ENCODE data around the gene ARHGAP35.
"Not testable (repeated sequence)": the region's sequence is repeated elsewhere in the genome, so short reads cannot be mapped to it uniquely, and the experiment has no call there.

ARHGAP35 gene

DNA sequence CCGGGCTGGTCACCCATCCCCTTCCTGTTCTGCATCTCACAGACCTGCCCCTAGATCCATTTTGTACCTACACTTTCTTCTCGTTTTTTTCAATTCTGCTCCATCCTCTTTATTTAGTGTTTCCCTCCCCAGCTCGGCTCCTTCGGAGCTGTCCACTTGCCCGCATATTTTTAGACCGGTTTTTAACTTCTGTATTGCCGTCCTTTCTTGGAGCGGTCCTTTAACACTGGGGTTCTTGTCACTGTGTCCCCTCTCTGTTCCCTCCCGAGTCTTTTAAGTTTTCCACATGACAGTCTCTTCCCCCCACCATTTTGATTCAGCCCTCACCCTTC is 1.7 kb downstream of the ARHGAP35 start:
- H3K4me1 ChIP-seq (ENCODE audit: insufficient read depth, low read length) = peaks cover 55% of the 10 kb centered on the region
- H3K27me3 ChIP-seq (ENCODE audit: control insufficient read depth in 1 of 2, insufficient read depth in 2 of 2, low read length in 2 of 2) = no peaks in the 10 kb centered on the region
- no peaks in the 10 kb centered on the region for H3K36me3 ChIP-seq (ENCODE audit: insufficient read depth, low read length)
- peak overlapping the region in 1 of 2 donors; percentile 69 for H3K4me3 ChIP-seq (ENCODE audit: low read depth in 1 of 2, low read length in 2 of 2)
- H3K9ac ChIP-seq (ENCODE audit: low read length) = peak overlapping the region; percentile 46
- H3K9me3 ChIP-seq (ENCODE audit: low read length) = no peaks in the 10 kb centered on the region
- peak overlapping the region; percentile 90 for H3K27ac ChIP-seq (ENCODE audit: low read depth, low read length)

DNA sequence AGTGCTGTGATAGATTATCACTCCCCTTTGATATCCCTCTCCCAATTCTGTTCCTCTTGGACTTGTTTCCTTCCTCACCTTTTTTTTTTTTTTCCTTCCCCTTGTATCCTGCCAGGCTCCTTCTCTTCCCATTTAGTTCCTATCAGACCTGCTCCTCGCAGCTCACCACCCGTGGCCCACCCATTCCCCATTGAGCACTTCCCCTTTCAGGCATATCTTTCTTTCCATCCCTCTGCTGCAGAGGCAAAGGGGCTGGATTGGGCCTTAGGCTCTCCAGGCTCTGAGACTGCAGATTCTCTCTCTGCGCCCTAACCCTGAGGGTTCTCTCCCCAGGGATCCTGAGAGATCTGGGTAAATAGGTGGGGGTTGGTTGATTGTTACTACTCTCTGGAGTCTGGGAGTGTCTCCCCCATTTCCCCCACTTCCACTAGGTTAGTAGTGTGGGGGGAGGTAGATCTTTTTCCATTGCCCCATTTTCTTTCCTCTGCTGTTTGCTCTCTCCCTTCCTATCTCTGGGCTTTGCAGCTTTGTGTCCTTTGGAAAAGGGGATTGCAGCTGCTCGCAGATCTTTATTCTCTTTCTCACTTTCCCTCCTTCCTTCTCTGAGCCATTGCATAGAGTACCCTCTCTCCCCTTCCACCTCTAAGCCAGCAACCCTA is 2.3 kb downstream of the ARHGAP35 start:
- Histone ChIP-seq H3K27me3 (ENCODE audit: control insufficient read depth in 1 of 2, insufficient read depth in 2 of 2, low read length in 2 of 2) (no peaks in the 10 kb centered on the region), H3K4me3 (ENCODE audit: low read depth in 1 of 2, low read length in 2 of 2) (peak overlapping the region in 1 of 2 donors; percentile 69), H3K36me3 (ENCODE audit: insufficient read depth, low read length) (no peaks in the 10 kb centered on the region), H3K9ac (ENCODE audit: low read length) (peak overlapping the region; percentile 46), H3K9me3 (ENCODE audit: low read length) (no peaks in the 10 kb centered on the region), H3K4me1 (ENCODE audit: insufficient read depth, low read length) (peaks cover 56% of the 10 kb centered on the region), H3K27ac (ENCODE audit: low read depth, low read length) (peak overlapping the region; percentile 60)

DNA sequence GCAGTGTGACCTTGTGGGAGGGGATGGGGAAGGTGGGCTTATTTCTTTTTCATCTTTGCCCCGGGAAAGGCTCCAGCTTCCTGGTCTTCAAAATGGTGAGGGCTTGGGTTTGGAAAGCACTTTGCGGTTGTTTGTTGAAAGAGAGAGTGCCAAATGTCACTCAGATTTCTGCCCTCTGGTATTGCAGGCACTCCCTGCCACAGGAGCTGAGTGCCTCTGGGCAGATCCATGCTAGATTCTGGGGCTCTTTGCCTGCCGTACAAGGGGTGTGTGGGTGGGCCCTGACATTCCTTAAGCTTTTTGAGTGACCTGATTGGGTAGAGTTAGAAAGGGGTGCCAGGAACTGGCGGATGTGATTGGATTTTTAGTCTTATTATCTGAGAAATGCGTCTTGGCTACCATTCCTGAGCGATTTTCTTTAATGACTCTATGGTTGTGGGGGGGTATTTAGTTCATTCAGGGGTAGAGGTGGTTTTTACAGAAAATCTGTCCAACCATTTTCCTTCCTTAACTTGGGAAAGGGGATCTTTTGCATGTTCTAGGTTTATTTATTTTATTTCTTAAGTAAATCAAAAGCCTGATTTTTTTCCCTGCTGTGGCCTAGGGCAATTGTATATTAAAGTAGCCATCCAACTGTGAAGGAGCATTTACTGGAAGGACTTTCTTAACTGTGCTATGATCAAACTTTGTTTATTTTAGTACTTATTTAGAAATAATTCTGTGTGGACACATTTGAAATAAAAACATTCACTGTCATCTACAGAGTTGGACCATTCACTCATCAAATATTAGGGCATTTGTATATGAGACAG is 3.2 kb downstream of the ARHGAP35 start:
- peak overlapping the region; percentile 60 for H3K27ac ChIP-seq (ENCODE audit: low read depth, low read length)
- H3K4me1 ChIP-seq (ENCODE audit: insufficient read depth, low read length) = peaks cover 56% of the 10 kb centered on the region
- peak overlapping the region in 1 of 2 donors; percentile 9 for H3K4me3 ChIP-seq (ENCODE audit: low read depth in 1 of 2, low read length in 2 of 2)

DNA sequence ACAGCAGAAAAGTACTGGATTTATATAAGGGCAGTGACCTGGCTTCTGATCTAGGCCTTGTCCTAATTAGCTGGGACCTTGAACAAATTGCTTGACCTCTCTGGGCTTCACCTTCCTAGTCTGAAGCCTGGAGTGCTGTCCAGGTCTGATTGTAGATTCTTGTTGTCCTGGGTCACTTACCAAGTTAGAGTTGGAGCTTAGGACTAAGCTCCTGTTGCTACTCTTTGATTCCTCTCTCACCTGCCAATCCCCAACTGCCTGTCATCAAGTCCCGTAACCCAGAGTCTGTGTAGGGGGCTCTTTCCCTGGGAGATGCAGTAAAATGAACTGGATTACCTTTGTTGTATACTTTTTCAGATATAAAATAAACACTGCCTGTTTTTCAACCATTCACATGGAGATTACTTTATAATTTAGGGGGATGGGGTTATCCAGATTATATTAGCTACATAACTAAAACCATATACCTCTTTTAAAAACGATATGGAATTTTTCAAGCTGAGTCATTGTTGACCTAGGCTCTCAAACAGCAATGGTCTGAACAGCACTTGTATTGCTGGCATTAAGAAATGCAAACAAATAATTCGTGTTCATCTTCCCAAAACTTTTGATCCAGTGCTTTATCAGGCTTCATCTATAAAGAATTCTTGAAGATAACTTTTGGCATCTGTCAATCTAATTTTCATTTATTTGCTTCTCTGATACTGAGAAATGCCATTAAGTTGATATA is 5.8 kb downstream of the ARHGAP35 start:
- Histone ChIP-seq H3K9ac (ENCODE audit: low read length) (no peak overlapping the region), H3K9me3 (ENCODE audit: low read length) (no peaks in the 10 kb centered on the region), H3K27ac (ENCODE audit: low read depth, low read length) (no peak overlapping the region), H3K27me3 (ENCODE audit: control insufficient read depth in 1 of 2, insufficient read depth in 2 of 2, low read length in 2 of 2) (no peaks in the 10 kb centered on the region), H3K4me1 (ENCODE audit: insufficient read depth, low read length) (peaks cover 53% of the 10 kb centered on the region), H3K36me3 (ENCODE audit: insufficient read depth, low read length) (no peaks in the 10 kb centered on the region), H3K4me3 (ENCODE audit: low read depth in 1 of 2, low read length in 2 of 2) (no peak overlapping the region)

More for the DNA sequence above, 3.2 kb downstream of the ARHGAP35 start:
- H3K9me3 ChIP-seq (ENCODE audit: low read length) = no peaks in the 10 kb centered on the region
- H3K36me3 ChIP-seq (ENCODE audit: insufficient read depth, low read length) = no peaks in the 10 kb centered on the region
- H3K9ac ChIP-seq (ENCODE audit: low read length) = no peak overlapping the region
- no peaks in the 10 kb centered on the region for H3K27me3 ChIP-seq (ENCODE audit: control insufficient read depth in 1 of 2, insufficient read depth in 2 of 2, low read length in 2 of 2)

DNA sequence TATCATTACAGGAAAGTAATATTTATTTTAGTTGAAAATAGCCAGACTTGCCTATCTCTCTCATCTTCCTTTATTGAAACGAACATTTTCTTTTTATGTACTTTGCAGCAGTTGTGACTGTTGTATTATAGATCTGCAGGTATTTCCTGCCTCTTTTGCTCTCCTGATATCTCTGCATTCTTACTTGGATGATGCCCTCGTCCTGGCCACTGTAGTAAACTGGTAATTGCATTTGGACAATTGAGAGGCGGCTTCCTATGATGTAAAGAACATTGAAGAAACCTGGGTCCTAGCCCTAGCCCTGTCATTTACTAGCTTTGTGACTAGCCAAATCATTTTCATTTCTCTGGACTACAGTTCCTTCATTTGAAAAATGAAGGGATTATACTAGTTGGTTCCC is 6.4 kb downstream of the ARHGAP35 start:
- Histone ChIP-seq H3K4me1 (ENCODE audit: insufficient read depth, low read length) (peaks cover 50% of the 10 kb centered on the region), H3K9ac (ENCODE audit: low read length) (no peak overlapping the region), H3K9me3 (ENCODE audit: low read length) (no peaks in the 10 kb centered on the region), H3K36me3 (ENCODE audit: insufficient read depth, low read length) (no peaks in the 10 kb centered on the region), H3K4me3 (ENCODE audit: low read depth in 1 of 2, low read length in 2 of 2) (no peak overlapping the region), H3K27me3 (ENCODE audit: control insufficient read depth in 1 of 2, insufficient read depth in 2 of 2, low read length in 2 of 2) (no peaks in the 10 kb centered on the region), H3K27ac (ENCODE audit: low read depth, low read length) (no peak overlapping the region)

DNA sequence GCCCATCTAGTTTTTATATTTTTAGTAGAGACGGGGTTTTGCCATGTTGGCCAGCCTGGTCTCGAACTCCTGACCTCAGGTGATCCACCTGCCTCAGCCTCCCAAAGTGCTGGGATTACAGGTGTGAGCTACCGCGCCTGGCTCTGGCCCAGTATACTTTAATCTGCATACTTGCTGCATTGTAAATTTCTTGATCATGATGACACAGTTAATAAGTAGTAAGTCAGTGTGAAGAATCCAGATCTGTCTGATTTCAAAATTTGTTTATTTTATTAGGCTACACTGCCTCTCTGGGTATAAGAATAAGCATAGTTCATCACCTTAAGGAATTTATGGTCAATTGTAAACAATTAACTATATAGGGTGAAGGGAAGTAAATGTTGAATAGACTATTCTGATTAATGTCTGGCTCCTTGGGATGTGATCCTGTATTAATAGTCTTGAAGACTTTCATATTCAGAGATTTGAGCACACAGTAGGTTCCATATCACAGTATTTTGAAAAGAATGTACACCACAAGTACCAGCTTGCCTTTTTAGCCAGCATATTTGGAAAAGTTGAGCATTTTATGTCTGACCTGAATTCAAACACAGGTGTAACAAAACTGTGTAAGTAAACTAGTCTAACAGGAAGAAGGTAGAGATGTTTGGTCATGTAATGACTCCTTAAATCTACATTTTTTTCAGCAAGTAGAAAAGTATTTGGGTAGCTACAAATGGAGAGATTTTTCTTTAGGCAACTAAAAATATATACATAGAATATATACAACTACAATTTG is 7.4 kb downstream of the ARHGAP35 start:
- Histone ChIP-seq H3K9me3 (ENCODE audit: low read length) (no peaks in the 10 kb centered on the region), H3K27me3 (ENCODE audit: control insufficient read depth in 1 of 2, insufficient read depth in 2 of 2, low read length in 2 of 2) (no peaks in the 10 kb centered on the region), H3K4me1 (ENCODE audit: insufficient read depth, low read length) (peaks cover 40% of the 10 kb centered on the region), H3K9ac (ENCODE audit: low read length) (no peak overlapping the region), H3K4me3 (ENCODE audit: low read depth in 1 of 2, low read length in 2 of 2) (no peak overlapping the region), H3K27ac (ENCODE audit: low read depth, low read length) (no peak overlapping the region), H3K36me3 (ENCODE audit: insufficient read depth, low read length) (no peaks in the 10 kb centered on the region)

DNA sequence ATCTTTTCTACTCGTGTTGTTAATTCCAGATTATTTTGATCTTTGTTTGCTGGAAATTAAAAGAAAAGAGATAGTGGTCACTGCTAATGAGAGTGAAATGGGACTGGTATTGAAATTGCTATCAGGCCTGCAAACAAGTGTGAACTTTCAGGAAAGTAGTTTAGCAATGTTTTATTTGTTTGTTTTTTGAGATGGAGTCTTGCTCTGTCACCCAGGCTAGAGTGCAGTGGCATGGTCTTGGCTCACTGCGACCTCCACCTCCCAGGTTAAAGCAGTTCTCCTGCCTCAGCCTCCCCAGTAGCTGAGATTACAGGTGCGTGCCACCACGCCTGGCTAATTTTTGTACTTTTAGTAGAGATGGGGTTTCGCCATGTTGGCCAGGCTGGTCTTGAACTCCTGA is 10.4 kb downstream of the ARHGAP35 start:
- peaks cover 14% of the 10 kb centered on the region for H3K4me1 ChIP-seq (ENCODE audit: insufficient read depth, low read length)
- not testable (repeated sequence) for H3K27me3 ChIP-seq (ENCODE audit: control insufficient read depth in 1 of 2, insufficient read depth in 2 of 2, low read length in 2 of 2); H3K4me3 ChIP-seq (ENCODE audit: low read depth in 1 of 2, low read length in 2 of 2); H3K27ac ChIP-seq (ENCODE audit: low read depth, low read length); H3K9ac ChIP-seq (ENCODE audit: low read length); H3K9me3 ChIP-seq (ENCODE audit: low read length); H3K36me3 ChIP-seq (ENCODE audit: insufficient read depth, low read length)

DNA sequence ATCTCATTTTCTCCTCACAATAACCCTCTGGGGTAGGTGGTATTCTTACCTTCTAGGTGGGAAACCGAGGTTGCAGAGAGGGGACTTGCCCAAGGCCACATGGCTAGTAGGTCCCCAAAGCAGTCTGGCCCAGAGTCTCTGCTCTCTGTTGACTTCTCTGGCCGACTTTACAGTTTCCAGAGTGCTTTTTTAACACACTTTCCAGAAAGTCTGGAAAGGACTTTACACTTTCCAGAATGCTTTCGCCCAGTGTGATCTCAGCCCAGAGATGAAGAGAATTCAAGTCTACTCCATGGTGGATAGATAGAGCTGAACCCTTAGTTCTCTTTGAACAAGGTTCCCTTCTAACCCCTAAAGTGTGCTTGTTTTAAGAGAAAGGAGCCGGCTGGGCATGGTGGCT is 12.2 kb downstream of the ARHGAP35 start:
- no peaks in the 10 kb centered on the region for H3K27me3 ChIP-seq (ENCODE audit: control insufficient read depth in 1 of 2, insufficient read depth in 2 of 2, low read length in 2 of 2)
- no peak overlapping the region for H3K27ac ChIP-seq (ENCODE audit: low read depth, low read length)
- no peak overlapping the region for H3K9ac ChIP-seq (ENCODE audit: low read length)
- no peak overlapping the region for H3K4me3 ChIP-seq (ENCODE audit: low read depth in 1 of 2, low read length in 2 of 2)
- no peaks in the 10 kb centered on the region for H3K9me3 ChIP-seq (ENCODE audit: low read length)
- no peaks in the 10 kb centered on the region for H3K4me1 ChIP-seq (ENCODE audit: insufficient read depth, low read length)
- H3K36me3 ChIP-seq (ENCODE audit: insufficient read depth, low read length) = peaks cover 5% of the 10 kb centered on the region

DNA sequence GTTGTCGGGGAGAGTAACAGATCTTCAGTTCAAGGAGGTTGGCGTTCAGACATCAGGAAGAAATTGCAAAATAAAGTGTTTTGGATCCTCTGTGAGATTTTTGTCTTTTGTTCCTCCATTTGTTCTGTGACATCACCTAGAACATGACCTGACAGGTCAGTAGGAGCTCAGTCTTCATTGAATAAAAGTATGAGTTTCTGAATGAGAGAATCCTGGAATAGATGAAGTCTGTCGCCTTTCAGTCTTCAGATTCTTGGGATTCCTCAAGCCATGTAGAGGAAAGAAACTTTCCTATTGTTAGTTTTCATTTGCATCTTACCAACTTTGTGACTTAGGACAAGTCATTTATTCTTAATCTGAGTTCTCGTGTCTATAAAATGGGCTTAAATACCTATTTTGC is 14.4 kb downstream of the ARHGAP35 start:
- H3K27me3 ChIP-seq (ENCODE audit: control insufficient read depth in 1 of 2, insufficient read depth in 2 of 2, low read length in 2 of 2) = no peaks in the 10 kb centered on the region
- H3K9me3 ChIP-seq (ENCODE audit: low read length) = no peaks in the 10 kb centered on the region
- H3K4me3 ChIP-seq (ENCODE audit: low read depth in 1 of 2, low read length in 2 of 2) = no peak overlapping the region
- H3K27ac ChIP-seq (ENCODE audit: low read depth, low read length) = no peak overlapping the region
- peaks cover 5% of the 10 kb centered on the region for H3K36me3 ChIP-seq (ENCODE audit: insufficient read depth, low read length)
- H3K9ac ChIP-seq (ENCODE audit: low read length) = no peak overlapping the region
- no peaks in the 10 kb centered on the region for H3K4me1 ChIP-seq (ENCODE audit: insufficient read depth, low read length)

DNA sequence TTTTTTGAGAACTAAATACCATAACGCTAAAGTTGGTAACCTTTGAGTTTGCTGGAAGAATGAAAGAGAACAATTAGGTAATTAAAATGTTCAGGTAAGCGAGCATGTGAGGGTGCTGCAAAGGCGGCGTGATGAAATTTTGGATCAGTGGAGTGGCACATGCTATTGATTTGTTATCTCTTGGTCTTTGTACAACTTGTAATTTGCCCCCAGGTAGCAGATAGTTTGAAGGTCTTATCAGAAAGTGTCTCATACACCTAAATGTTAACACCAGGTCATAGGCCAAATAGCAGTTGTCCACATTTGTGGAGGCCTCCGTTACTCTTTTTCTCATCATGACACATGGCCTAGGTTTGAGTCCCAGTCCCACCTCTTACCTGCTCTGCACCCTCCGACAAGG is 14.9 kb downstream of the ARHGAP35 start:
- no peaks in the 10 kb centered on the region for H3K4me1 ChIP-seq (ENCODE audit: insufficient read depth, low read length)
- H3K4me3 ChIP-seq (ENCODE audit: low read depth in 1 of 2, low read length in 2 of 2) = no peak overlapping the region
- H3K27me3 ChIP-seq (ENCODE audit: control insufficient read depth in 1 of 2, insufficient read depth in 2 of 2, low read length in 2 of 2) = no peaks in the 10 kb centered on the region
- H3K9me3 ChIP-seq (ENCODE audit: low read length) = no peaks in the 10 kb centered on the region
- H3K27ac ChIP-seq (ENCODE audit: low read depth, low read length) = no peak overlapping the region
- peaks cover 5% of the 10 kb centered on the region for H3K36me3 ChIP-seq (ENCODE audit: insufficient read depth, low read length)
- H3K9ac ChIP-seq (ENCODE audit: low read length) = no peak overlapping the region

Data from muscle layer of colon (tissue), 2 donors.